K562 (cell line): ENCODE results near the gene SSH3. TPM values are rescaled to one million over a fixed set of nuclear protein-coding genes. Genes with fewer than 3 reads are reported as not detected.
A peak's percentile ranks its signal among the peaks of the same experiment; 100 is the strongest.

Experiments
- ATF6 ChIP-seq: sonication (generic); formaldehyde crosslinking; IDR thresholded peaks from 2 replicates; pipeline ENCODE4 v1.4.0; 2020; ENCODE audit warnings: mild to moderate bottlenecking, missing genetic modification reagents
- BRCA1 ChIP-seq, 2 experiments: fragments of 450-650 bp in 1 of 2; sonication (generic) in 1 of 2; formaldehyde crosslinking in 1 of 2; IDR thresholded peaks; 2 replicates each; pipeline versions ENCODE4 v1.5.0 to v1.6.1; 2017 to 2020; ENCODE audit warnings: mild to moderate bottlenecking in 1 of 2, missing genetic modification reagents in 1 of 2
- CBX1 ChIP-seq: sonication (generic); IDR thresholded peaks from 2 replicates; pipeline ENCODE4 v1.6.1; 2016; ENCODE audit warnings: antibody characterized with exemption, low read depth, mild to moderate bottlenecking
- FOXA1 ChIP-seq: fragments of 450-650 bp; IDR thresholded peaks from 2 replicates; pipeline ENCODE4 v1.6.1; 2016; ENCODE audit warnings: mild to moderate bottlenecking, borderline replicate concordance
- HDAC3 ChIP-seq: fragments of 450-650 bp; IDR thresholded peaks from 2 replicates; pipeline ENCODE4 v1.6.1; 2018; ENCODE audit warnings: borderline replicate concordance, mild to moderate bottlenecking, moderate library complexity; ENCODE audit not compliant: partially characterized antibody
- KAT2B ChIP-seq: IDR thresholded peaks from one replicate; pipeline ENCODE4 v1.6.1; 2012; ENCODE audit warnings: low read depth, mild to moderate bottlenecking, control low read depth, inconsistent platforms, low read length, moderate library complexity
- PBX2 ChIP-seq, 2 experiments: IDR thresholded peaks in 1 of 2; conservative IDR thresholded peaks in 1 of 2; 2 replicates each; pipeline ENCODE4 v1.6.1; 2016; ENCODE audit warnings: low read depth in 2 of 2, mild to moderate bottlenecking in 1 of 2, missing compliant biosample characterization in 1 of 2, missing genetic modification characterization in 1 of 2, moderate library complexity in 1 of 2
- POLR2A ChIP-seq: fragments of 450-650 bp; conservative IDR thresholded peaks from 2 replicates; pipeline ENCODE4 v1.6.1; 2016
- REST ChIP-seq, 2 experiments: fragments of 450-650 bp; formaldehyde crosslinking in 1 of 2; IDR thresholded peaks; 2 replicates each; pipeline versions ENCODE4 v1.4.0 to v1.6.1; 2014 to 2020; ENCODE audit warnings: mild to moderate bottlenecking in 2 of 2, borderline replicate concordance in 1 of 2, low read depth in 1 of 2
- WHSC1 ChIP-seq: IDR thresholded peaks from one replicate; pipeline ENCODE4 v1.6.1; 2012; ENCODE audit warnings: low read length, control low read depth, inconsistent platforms
- XRCC4 ChIP-seq: IDR thresholded peaks from one replicate; pipeline ENCODE4 v1.6.1; 2011; ENCODE audit not compliant: insufficient read depth, insufficient read length; ENCODE audit errors: extremely low read depth
- ZFP30 ChIP-seq: fragments of 250-450 bp; sonication (Bioruptor Pico); IDR thresholded peaks from 2 replicates; pipeline ENCODE4 v1.8.0; 2022; ENCODE audit warnings: moderate library complexity, mild to moderate bottlenecking, inconsistent platforms, borderline replicate concordance
- ZNF133 ChIP-seq: fragments of 250-450 bp; sonication (Bioruptor Pico); IDR thresholded peaks from 2 replicates; pipeline ENCODE4 v1.4.0; 2020; ENCODE audit warnings: mild to moderate bottlenecking
- ZNF384 ChIP-seq: IDR thresholded peaks from 2 replicates; pipeline ENCODE4 v1.6.1; 2012; ENCODE audit warnings: low read depth, low read length, improper control_type of control experiment
- polyA plus RNA-seq, 8 experiments: library from polyadenylated mRNA; depleted of rRNA in 4 of 8; stranded (reverse) in 5 of 8; unstranded in 3 of 8; fragments of >200 nt; fragmentation: Nextera tagmentation in 2 of 8; fragmentation: Illumina TruSeq in 1 of 8; extraction: Ambion mirVana in 2 of 8; extraction: Trizol in 1 of 8; gene quantifications; 2 replicates each; pipeline versions ENCODE4 v1.2.1 to v1.2.3, GENCODE V29; 2011 to 2014; ENCODE audit warnings: inconsistent platforms in 1 of 8, missing spikeins in 1 of 8
- total RNA-seq, 7 experiments: library from RNA; depleted of rRNA in 6 of 7; stranded (reverse); fragments of >200 nt in 6 of 7; fragmentation: Illumina TruSeq in 2 of 7; extraction: Trizol in 2 of 7; gene quantifications; 2 replicates each; pipeline versions ENCODE4 v1.2.1 to v1.2.3, GENCODE V29; 2011 to 2021; ENCODE audit warnings: low replicate concordance in 1 of 7

SSH3 gene
- total and polyA plus RNA-seq, 9 of the 15 experiments (the other 6 are each of a cell fraction or from before 2014, with no cell fraction given): 0.07 to 1.0 (median 0.24) TPM; not detected in 3

- TF ChIP-seq ATF6 (CRISPR knock-in tag) (no peak), ZFP30 (CRISPR knock-in tag) (no peak), PBX2 (CRISPR knock-in tag; IDR thresholded peaks at IDR 0.05; ENCODE audit: low read depth) (no peak), PBX2 (tag; conservative IDR thresholded peaks at IDR 0.05; ENCODE audit: low read depth) (no peak), ZNF133 (CRISPR knock-in tag) (no peak), ZNF384 (no peak), BRCA1 (IDR thresholded peaks at IDR 0.05) (no peak), BRCA1 (CRISPR knock-in tag; IDR thresholded peaks at IDR 0.05) (no peak), POLR2A (peak; percentile 93), CBX1 (no peak), XRCC4 (no peak), WHSC1 (no peak), KAT2B (no peak), FOXA1 (no peak), HDAC3 (no peak), REST (IDR thresholded peaks at IDR 0.05; ENCODE audit: borderline replicate concordance) (no peak), REST (CRISPR knock-in tag; IDR thresholded peaks at IDR 0.05; ENCODE audit: low read depth) (no peak)
Measured at GRCh38 chr11:67353317-67354074, 50.2 kb downstream of the SSH3 start, which contains the start of gene POLD4 (continued).
